ENCODE measurements around the gene WDFY3.

WDFY3 gene

GRCh38 chr4:84792366-84793301 lies 173.9 kb downstream of the WDFY3 start:
- DNase-seq (ENCODE audit: low read depth, low spot score) = no peak

- no peak for DNase-seq (ENCODE audit: low read depth, low spot score)
Observed at GRCh38 chr4:84790769-84791565, 175.5 kb downstream of the WDFY3 start.

GRCh38 chr4:84786478-84786877 lies 180.0 kb downstream of the WDFY3 start:
- DNase-seq (ENCODE audit: low read depth, low spot score) = no peak

DNA sequence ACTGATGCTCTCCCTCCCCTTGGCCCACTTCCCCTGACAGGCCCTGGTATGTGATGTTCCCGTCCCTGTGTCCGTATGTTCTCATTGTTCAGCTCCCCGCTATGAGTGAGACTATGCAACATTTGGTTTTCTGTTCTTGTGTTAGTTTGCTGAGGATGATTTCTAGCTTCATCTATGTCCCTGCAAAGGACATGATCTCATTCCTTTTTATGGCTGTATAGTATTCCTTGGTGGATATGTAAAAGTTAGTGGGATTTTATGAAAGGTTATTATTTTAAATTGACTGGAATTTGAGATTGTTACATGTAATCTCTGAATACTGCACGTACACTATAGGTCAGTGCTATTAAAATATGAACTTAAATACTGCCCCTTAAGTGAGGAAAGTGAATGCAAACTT lies 184.0 kb downstream of the WDFY3 start:
- DNase-seq (ENCODE audit: low read depth, low spot score) = no peak

DNA sequence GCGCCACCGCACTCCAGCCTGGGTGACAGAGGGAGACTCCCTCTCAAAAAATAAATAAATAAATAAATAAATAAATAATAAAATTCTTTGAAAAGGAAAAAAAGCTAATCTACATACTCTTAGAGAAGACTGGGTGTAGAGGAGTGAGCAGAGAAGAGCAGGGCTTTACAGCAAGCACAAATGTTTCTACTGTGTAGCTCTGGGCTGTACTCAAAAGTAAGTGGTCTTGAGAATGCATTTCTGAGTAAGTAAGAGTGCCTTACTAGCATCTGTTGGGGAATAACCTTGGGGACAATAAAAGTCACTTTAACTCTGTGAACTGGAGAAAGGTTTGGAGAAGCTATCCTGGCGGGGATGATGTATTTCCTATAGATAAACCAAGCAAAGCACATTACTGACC lies 185.8 kb downstream of the WDFY3 start:
- DNase-seq (ENCODE audit: low read depth, low spot score) = no peak

DNA sequence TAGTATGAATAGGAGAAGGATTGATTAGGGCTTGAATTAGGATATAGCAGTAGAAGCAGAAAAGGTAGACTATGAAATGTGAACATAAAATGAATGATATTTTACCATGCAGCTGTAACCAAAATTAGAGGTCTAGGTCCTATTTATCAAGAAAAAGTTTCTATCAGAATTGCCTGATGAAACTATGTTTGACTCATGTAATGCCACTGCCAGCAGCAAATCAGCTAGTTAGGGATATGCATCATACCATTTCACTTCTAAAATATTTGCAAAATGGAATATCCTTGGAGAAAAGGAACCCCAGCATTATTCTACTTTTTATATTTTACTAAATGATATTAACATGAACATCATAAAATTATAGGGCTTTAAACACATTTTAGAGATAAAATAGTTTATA lies 188.4 kb downstream of the WDFY3 start:
- DNase-seq (ENCODE audit: low read depth, low spot score) = no peak

DNA sequence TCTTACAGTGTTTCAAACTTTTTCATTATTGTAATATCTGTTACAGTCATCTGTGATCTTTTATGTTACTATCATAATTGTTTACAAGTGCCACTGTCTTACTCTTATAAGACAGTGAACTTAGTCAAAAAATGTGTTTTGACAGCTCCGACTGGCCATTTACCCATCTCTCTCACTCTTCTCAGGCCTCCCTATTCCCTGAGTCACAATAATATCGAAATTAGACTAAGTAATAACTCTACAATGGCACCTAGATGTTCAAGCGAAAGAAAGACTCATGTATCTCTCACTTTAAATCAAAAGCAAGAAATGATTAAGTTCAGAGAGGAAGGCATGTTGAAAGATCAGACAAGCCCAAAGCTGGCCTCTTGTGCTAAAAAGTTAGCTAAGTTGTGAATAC lies 199.3 kb downstream of the WDFY3 start:
- no peak for DNase-seq (ENCODE audit: low read depth, low spot score)

GRCh38 chr4:84753321-84753972 lies 213.0 kb downstream of the WDFY3 start:
- no peak for DNase-seq (ENCODE audit: low read depth, low spot score)

- no peak for DNase-seq (ENCODE audit: low read depth, low spot score)
Observed at GRCh38 chr4:84751707-84752106, 214.8 kb downstream of the WDFY3 start.

DNA sequence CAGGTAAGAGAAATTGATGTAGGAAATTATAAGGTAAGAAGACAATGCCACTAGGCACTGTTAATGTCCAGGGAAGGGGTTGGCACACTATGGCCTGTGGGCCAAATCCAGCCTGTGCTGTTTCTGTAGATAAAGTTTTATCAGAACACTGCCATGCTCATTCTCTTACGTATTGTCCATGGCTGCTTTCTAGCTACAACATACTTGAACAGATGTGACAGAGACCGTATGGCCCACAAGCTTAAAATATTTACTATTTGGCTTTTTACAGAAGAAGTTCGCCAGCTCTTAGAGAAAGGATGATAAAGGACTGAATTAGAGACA lies 215.6 kb downstream of the WDFY3 start:
- no peak for DNase-seq (ENCODE audit: low read depth, low spot score)

DNA sequence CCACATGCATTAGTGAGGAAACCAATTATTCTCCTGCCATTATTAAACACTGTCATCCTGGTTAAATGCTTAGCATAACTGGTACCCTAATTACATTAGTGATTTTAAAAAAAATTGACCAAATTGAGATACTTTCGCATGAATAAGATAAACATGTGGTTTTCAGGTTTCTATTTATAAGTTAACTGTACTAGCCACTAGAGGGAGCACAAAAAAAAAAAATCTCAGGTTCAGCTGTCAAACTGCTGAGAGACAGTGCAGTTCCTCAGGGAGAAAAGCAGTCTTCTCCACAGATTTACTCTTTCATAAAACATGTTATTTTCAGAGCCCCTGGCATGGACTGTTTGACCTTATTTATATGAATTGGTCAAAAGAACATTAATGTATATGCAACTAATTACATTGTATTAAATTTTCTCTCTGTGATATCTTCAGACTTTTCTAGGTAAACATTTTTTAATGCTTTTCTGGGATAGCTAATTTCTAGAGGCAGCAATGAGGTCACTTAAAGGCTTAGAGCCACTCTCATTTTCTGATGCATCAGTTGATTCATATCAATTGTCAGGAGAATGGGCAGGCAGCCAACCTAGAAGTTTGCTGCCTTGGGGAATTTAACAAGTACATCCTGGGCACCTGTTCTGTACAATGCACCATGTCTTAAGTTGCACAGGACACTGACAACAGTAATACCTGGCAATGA lies 216.1 kb downstream of the WDFY3 start:
- DNase-seq (ENCODE audit: low read depth, low spot score) = no peak

DNA sequence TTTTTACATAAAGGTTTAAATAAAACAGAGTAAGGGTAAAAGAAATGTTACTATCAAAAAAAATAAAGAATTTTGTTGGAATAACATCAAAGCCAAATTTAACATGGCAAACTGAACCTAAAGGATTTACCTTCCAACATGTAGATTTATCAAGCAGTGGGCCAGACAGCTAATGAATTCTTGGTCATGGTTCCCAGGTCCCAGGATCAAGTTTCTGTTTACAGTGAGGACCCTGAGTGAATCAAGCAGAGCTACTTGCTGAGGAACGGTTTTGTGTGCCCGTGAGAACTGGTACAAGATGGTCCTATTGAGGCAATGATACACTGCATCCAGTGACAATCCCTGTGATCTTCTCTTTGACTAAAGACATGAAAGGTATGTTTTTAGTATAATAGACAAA lies 226.4 kb downstream of the WDFY3 start:
- DNase-seq (ENCODE audit: low read depth, low spot score) = no peak

DNA sequence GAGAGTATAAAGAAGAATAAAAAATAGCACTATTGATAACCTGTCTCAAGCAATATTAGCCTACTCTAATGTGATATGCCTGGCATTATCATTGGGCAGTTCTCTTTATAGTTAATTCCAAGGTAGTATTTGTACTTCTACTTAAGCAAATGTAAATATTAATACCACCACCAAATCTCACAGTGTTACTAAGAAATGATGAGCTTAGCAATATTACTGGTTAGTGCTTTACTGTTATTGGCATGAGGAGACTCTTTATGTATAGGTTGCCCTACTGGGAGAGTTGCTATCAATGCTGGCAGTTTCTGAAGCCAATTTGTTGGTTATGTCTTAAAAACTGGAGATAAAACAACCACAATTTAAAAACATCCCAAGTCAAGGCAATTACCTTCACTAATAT lies 227.9 kb downstream of the WDFY3 start:
- no peak for DNase-seq (ENCODE audit: low read depth, low spot score)

DNA sequence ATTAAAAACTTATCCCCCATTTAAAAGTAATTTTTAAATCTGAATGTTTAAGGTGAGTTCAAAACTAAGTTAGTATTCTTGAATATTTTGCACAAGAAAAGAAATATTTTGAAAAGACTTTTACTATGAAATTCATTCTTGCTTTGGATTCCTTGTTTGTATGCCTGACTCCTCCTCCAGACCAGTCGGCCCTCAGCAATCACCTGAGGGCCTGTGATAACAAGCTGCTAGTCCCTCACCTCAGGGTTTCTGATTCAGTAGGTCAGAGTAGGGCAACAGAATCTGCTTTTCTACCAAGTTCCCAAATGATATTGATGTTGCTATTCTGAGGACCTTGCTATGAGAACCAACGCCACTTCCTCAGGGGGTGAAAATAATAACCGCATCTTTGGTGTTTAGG lies 228.8 kb downstream of the WDFY3 start:
- DNase-seq (ENCODE audit: low read depth, low spot score) = no peak

DNA sequence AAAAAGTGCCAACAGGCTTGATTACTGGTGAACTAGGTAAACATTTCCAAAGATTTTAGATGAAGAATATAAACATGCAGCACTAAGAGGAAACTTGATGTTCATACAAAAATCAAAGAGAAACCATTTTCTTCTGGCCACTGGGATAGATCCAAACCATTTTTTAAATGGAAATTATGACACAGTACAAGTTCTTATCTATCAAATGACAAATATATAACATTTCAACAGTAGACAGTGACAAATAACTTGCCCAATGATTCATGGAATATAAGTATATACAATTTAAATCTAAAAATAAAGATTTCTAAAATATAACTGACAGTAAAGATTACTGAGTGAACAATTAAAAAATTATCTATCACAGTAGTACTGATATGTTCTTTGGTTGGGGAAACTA lies 232.5 kb downstream of the WDFY3 start:
- DNase-seq (ENCODE audit: low read depth, low spot score) = no peak

- no peak for DNase-seq (ENCODE audit: low read depth, low spot score)
Observed at GRCh38 chr4:84733343-84734033, 233.0 kb downstream of the WDFY3 start.

- no peak for DNase-seq (ENCODE audit: low read depth, low spot score)
Observed at GRCh38 chr4:84730375-84730774, 236.1 kb downstream of the WDFY3 start.

DNA sequence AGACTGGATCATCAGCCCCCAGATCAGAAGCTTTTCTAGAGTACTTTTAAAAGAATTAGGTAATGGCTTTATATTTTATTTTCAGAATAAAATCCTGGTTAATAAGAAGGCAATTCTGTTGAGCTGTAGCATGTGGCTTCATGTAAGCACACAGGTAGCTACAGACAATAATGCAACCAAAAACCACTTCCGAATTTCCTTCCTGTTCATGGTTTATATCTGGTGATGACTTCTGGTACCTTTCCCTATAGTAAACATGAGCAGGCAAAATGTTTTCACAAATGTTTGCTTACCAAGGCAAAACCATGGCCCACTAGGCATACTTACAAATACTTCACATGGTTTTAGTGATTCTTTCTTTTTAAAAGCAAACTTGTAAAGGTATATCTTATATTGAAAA lies 239.0 kb downstream of the WDFY3 start:
- no peak for DNase-seq (ENCODE audit: low read depth, low spot score)

DNA sequence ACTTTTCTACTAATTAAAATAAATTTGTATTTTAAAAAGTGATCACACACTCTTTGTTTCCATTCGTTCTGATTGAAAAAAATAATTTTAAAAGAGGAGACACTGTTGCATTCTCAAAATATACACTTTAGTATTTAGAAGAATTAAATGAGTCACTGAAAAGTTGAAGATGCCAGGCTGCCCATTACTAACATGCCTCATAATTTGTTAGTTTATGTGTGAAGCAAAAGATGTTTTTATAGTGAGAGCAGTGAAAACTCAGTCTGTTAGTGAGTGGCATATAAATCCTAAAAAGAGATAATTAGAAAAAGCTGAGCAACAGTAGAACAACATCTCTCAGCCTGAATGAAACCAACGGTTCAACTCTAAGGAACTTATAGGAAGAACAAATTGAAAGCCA lies 240.1 kb downstream of the WDFY3 start:
- no peak for DNase-seq (ENCODE audit: low read depth, low spot score)

- no peak for DNase-seq (ENCODE audit: low read depth, low spot score)
Observed at GRCh38 chr4:84722720-84723119, 243.8 kb downstream of the WDFY3 start.

DNA sequence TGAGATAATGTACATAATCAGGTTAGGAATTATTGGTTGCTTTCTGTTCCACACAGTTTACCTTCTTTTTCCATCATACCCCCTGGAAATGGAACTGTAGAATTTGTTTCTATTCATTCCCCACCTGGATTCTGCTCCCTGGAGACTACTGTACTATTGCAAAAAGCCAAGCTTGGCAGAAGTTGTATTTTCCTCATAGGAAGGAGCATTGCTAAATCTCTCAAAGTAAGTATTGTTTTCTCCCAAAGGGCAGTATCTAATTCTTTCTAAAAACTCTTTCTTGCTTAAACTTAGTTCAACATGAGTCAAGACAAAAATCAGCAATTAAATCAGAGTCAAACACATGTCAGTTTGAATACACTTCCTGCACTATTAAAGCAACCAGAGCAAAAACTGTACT lies 247.4 kb downstream of the WDFY3 start:
- no peak for DNase-seq (ENCODE audit: low read depth, low spot score)

Measured in ELF-1 (cell line).